GM10248 (cell line): ENCODE results near the gene MED12.

ENCODE experiments used
- CTCF ChIA-PET: fragments of 300-600 bp; sonication (Branson Sonifier 250); formaldehyde crosslinking; extraction: SDS; loops from one replicate; lab custom pipeline; 2021; ENCODE audit warnings: antibody characterized with exemption; lab: Yijun Ruan, JAX
- POLR2A ChIA-PET: fragments of 350-650 bp; sonication (Branson Sonifier 250); formaldehyde crosslinking; extraction: SDS; loops from one replicate; lab custom pipeline; 2020; ENCODE audit warnings: antibody characterized with exemption; lab: Yijun Ruan, JAX
- DNase-seq: peaks from one replicate; pipeline ENCODE4 v3.0.0; 2012; ENCODE audit errors: extremely low spot score
- CTCF ChIP-seq: IDR thresholded peaks from 2 replicates; pipeline ENCODE4 v1.5.1; 2012; ENCODE audit warnings: mild to moderate bottlenecking, low read depth; ENCODE audit errors: extremely low read depth, missing control alignments, control extremely low read depth

Gene MED12

DNA sequence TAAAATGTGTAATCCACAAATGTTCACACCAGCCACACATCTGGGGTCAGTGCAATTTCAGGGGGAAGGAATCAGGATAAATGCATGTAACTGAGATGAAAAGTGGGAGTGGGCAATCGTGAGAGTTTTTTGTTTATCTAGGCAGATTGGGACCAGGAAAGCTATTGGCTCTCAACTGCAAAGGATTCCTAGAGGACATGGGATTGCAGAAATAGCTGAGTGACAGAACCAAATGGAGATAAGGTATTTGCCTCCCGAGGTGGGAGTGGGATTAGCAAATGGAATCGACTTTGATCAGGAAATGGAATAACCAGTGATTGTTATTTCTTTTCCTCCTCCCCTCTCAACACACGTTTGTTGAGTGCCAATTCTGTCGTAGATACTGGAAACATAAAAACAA, 65.7 kb downstream of the MED12 start:
- DNase-seq, result no peak
- ChIA-PET POLR2A (no interaction called here), CTCF (interaction anchor here (1.0 to 1.5 kb wide), 2 partner anchors 13 to 213 kb away, joined by 3 read pairs; no protein-coding TSS in a partner anchor)
- no peak for TF ChIP-seq CTCF

GRCh38 chrX:71184803-71185495, 66.6 kb downstream of the MED12 start:
- DNase-seq, result no peak
- TF ChIP-seq CTCF, result no peak
- ChIA-PET CTCF (no interaction called here), POLR2A (no interaction called here)

DNA sequence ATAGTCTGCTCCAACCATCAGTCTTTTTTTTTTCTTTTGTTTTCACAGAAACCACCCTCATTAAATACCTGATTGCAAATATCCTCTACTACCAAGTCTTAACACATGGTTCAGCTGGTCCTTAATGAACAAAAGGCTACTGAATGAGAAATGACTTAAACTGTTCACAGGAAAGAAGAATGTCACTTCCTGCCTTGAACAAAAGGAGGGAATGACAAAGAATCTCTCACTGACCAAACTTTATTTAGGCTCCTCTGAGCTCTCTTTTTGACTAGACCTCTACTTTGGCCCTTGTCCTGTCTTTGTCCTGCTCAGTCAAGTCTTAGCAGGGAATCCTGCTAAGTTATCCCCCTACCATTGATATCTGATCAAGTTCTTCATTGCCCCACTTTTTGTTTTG, 72.9 kb downstream of the MED12 start:
- no peak for DNase-seq
- CTCF ChIA-PET, result interaction anchor here (2.2 kb wide), 1 partner anchor 9 kb away, joined by 7 read pairs; no protein-coding TSS in a partner anchor
- POLR2A ChIA-PET, result no interaction called here
- no peak for TF ChIP-seq CTCF
